GM21447 (cell line): ENCODE measurements around the gene SUN1.

Experiments
- ATAC-seq: cut with Tn5 transposase; IDR thresholded peaks from one replicate; pipeline ENCODE4 v1.9.1; 2021; ENCODE audit not compliant: unreplicated experiment

The SUN1 gene

DNA sequence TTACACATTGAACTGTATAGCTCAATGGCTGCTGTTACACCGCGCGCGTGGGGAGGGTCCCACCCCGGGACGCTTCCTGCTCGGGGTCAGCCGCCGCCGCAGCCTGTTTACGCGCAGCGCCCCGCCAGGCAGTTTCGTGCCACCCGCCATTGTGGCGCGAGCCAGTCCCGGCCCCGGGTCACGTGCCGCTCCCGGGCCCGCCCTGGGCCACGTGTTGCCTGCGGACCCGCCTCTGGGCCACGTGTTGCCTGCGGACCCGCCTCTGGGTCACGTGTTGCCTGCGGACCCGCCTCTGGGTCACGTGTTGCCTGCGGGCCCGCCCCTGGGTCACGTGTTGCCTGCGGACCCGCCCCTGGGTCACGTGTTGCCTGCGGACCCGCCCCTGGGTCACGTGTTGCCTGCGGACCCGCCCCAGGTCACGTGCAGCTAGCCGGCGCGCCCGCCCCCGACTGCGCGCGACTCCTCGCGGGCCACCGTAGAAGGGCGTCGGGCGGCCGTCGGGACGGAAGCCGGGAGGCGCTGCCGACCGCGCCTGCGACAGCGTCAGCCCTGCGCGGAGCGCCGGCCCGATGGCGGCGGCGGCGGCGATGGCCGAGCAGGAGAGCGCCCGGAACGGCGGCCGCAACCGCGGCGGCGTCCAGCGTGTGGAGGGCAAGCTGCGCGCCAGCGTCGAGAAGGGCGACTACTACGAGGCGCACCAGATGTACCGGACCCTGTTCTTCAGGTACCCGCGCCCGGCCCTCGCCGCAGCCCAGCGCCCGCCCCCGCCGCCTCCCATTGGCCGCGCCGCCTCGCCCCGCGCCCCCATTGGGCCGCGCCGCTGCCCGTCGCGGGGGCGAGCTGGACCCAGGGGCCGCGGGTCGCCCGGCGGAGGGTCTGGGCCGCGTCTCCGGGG lies 44.0 kb downstream of the SUN1 start, which contains the start of gene GET4:
Gene GET4, plus strand, starts transcription at position 478 of the 895 bp plus-strand sequence. Its CDS starts 92 bp downstream, at position 570.
- ATAC-seq: peak; percentile 66

DNA sequence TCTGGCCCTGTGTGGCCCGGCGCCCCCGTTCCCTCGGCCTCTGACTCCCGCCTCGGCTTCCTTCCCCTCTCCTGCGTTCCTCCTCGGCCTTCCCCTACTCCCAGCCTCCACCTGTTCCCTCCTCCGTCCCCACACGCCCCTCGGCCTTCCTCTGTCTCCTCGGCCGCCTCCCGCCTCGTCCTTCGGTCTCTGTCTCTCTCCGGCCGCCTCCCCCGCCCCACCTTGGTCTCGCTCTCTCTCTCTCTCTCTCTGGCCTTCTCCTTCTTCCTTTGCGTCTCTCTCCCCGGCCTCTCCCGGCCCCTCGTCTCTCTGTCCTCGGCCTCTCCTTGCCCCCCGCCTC lies 44.7 kb downstream of the SUN1 start:
- peak; percentile 28 for ATAC-seq

DNA sequence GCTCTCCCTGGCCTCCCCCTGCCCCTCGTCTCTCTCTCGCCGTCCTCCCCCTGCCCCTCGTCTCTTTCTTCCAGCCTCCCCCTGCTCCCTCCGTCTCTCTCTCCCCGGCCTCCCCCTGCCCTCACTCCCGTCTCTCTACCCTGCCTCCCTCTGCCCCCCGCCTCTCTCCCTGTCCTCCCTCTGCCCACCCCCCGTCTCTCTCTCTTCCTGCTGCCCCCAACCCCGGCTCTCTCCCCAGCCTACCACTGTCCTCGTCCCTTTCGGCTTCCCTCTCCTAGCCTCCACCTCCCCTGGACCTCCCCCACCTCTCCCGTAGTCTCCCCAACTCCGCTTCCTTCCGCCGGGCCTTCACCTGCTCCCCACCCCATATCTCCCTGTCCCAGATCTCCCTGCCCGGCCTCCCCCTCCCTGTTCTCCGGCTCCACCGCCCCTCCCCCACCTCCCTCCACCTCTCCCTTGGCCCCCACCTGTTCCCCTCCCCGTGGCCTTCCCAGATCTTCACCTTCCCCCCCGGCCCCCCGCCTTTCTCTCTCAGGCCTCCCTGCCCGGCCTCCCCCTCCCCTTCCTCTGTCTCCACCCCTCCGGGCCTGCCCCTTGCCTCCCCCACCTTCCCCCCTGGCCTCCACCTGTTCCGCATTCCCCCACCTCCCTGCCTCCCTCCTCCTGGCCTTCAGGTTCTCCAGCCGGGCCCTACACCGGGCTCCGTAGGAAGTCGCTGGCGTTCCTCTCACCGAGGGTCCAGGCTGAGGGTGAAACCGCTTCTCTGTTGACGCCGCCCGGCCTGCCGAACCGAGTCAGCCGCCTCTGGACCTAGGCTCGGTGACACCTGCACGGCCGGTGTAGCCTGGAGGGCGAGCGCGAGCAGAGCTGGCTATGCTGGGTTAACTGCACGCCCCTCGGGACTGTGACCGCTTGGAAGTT lies 45.3 kb downstream of the SUN1 start:
- ATAC-seq: no peak

DNA sequence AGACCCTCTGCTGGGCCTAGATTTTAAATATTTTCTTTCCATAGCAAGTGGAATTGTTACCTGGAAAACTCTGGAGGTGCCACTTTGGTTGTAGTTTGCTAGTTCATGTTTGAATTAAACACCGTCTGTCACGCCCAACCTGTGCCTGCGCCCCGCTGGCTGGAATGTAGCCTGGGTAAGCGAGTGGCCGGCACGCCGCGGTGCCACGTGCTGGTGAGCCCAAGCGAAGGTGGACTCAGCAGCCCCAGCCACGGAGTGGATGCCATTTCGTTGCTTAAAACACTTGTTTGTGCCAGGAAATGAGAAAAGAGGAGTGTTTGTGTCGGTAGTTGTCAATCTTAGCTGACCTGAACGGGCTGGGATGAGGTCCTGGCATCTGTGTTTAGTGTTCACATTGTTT lies 46.8 kb downstream of the SUN1 start:
- no peak for ATAC-seq

DNA sequence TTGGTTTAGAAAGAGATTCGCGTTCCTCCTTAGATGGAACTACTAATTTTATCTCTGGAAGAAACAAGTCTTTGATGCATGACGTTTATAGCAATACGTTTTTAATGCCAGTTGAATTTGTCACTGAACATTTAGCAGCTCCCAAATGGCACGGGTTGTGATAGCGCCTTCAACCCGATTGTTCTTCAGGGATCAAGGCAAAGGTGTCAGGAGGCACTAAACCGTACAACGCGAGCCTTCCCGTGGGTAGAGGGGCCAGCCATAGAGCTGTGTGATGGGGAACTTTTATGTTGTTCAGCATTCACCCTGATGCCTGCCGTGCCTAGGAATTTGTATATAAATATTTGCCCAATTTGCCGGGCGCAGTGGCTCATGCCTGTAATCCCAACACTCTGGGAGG lies 47.4 kb downstream of the SUN1 start:
- no peak for ATAC-seq

DNA sequence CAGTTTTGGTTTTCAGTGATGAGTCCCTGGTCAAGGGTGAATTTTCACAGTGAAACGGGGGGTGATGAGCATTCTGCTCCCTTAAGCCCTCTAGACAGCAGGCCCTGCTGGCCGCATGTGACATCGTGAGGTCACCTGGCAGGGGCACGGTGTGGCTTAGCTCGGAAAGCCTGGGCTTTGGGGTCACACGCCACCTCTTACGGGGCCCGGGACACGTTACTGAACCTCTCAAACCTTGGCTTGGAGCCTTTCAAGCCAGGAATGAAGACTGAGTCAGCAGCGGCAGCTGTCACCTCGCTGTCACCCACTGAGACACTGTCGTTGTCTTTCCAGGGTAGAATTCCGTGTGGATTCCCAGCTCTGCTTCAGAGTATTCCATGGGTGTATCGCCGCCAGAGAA lies 48.2 kb downstream of the SUN1 start:
- ATAC-seq: no peak

DNA sequence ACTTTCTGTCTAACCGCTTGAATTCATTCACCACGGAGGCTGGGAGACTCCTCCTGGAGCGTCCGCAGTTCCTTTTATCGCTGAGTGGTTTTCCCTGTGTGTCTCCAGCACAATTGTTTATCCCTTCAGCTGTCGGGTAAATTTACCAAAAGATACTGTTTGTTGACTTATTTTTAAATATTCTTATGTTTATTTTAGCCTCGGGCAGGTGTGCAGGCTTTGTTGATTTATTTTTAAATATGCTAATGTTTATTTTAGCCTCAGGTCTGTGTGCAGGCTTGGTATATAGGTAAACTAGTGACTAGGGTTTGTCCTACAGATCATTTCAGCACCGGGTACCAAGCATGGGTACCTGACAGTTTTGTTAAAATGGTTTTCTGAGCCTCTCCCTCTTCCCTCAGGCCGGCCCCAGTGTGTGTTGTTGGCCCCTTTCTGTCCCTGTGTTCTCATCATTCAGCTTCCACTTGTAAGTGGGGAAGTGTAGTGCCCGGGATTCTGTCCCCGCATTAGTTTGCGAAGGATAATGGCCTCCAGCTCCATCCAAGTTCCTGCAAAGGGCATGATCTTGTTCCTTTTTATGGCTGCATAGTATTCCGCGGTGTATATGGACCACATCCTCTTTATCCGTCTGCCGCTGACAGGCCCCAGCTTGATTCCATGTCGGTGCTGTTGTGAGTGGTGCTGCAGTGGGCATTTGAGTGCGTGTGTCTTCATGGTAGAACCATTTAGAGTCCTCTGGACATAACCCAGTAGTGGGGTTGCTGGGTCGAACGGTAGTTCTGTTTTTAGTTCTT lies 49.4 kb downstream of the SUN1 start:
- ATAC-seq: no peak

DNA sequence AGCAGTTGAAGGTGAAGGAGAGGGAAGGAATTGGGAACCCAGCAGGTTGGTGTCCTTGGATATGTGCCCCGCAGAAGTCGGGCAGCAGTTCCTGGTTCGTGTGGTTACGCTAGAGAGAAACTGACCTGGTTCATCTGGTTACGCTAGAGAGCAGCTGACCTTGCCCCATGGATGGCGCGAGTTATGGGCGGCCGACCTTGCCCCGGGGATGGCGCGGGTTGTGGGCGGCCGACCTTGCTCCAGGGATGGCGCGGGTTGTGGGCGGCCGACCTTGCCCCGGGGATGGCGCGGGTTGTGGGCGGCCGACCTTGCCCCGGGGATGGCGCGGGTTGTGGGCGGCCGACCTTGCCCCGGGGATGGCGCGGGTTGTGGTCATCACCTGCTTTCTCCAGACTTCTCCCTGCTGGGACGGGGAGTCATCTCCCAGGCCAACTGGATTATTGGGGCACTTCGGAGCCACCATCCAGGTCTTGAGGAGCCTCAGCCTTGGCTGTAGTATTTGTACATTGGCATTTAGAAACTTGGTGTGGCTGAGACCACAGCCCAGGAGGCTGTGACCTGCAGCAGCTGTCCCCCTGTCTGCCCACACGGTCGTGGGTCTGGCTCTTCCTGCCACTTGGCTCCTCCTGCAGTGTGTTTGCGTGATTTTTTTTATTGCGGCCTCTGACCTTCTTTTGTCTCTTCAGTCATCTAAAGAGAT lies 50.2 kb downstream of the SUN1 start:
- ATAC-seq: no peak

DNA sequence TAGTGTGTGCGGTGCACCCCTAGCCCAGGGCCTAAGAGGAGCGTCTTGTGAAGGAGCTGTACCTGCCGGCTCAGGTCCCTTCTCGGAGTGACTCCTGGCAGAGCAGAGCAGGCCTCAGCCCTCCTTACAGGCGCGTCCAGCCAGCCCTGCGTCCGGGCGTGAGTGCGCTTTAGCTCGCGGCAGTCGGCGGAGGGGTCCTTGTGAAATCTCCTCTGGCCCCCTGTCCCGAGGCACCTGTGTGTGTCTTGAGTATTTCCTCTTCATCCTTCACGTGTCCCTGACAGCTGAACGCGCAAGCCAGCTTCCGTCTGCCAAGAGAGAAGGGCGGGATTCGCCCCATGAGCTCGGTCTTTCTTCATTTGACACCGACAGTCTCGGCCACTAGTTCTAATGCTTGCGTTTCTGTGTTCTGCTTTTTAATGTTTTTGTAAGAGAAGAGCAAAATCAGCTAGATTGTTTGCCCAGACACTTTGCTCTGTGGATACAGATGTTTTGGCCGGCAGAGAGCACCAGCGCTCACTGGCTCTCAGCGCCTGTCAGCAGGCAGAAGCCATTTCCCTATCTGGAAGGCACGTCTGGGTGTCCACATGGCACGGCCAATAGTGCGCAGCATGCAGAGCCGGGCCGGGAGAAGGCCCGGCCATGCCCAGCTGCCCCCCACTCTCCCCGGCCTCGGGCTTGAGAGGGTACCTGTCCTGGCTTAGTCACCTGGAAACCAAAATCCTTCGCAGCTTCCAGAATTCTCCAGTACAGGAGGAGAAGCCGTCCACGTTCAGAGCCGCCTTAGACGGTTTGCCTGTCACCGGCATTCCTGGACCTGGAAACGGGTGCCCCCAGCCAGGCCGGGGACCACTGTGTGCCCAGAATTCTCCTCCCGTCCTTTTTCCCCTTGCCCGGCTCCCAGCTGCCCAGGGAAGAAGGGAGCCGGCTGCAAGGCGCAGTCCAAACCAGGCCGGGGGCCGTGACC lies 51.1 kb downstream of the SUN1 start:
- ATAC-seq: no peak

DNA sequence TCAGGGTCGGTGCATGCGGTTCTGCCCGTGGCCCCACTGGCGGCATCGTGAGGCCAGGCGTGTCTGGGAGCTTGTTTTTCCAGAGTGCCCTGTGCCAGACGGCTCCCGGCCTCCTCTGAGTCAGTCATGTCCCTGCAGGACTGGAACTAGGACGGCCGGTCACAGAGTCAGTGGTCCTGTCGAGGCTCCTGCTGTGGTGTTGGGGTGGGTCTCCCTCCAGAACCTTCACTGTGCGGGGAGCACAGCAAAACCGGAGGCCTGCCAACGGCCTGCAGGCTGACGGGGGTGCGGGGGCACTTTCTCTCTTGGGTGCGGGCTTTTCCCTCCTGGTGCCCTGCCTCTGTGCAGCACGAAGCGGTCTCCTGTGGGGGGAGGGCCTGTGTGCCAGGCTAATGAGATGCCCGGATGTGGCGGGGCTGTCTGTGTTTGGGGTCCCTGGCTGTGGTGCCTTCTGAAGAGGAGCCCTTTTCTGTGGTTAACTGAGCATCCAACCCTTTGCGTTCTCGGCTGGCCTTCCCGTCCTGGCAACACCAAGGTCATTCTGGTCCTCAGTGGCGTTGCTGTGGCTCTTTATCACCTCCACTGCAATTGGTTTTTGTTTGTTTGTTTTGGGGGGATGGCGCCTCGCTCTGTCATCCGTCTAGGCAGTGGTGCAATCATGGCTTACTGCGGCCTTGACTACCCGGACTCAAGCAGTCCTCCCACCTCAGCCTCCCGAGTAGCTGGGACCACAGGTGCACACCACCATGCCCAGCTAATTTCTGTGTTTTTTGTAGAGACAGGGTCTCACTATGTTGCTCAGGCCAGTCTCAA lies 52.1 kb downstream of the SUN1 start:
- ATAC-seq: no peak

DNA sequence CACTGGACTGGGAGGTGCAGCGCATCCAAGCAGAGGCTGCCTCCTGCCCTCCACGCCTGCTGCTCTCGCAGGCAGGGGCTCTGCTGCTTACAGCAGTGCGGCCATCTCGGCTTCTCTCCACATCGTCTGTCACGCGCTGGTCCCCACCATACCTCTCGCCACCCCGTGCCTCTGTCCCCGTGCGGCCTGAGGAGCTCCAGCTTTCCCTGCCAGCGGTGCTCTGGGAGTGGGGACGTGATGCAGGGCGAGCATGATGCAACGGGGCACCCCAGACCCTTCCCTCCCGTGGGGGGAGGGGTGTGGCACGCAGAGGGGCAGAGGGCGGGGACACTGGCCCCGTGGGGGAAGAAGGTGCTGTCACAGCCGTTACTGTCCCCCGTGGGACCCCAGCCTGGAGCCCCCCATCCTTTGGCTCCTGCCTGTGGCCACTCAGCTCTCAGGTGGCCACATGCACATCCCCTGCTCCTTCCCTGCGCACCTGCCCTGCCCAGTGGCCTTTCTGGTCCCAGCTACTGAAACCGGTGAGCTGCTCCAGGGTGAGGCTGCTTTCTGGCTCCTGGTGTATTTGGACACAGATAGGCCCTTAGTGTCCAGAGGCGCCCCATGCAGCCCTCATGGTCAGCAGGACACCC lies 53.1 kb downstream of the SUN1 start:
- no peak for ATAC-seq

DNA sequence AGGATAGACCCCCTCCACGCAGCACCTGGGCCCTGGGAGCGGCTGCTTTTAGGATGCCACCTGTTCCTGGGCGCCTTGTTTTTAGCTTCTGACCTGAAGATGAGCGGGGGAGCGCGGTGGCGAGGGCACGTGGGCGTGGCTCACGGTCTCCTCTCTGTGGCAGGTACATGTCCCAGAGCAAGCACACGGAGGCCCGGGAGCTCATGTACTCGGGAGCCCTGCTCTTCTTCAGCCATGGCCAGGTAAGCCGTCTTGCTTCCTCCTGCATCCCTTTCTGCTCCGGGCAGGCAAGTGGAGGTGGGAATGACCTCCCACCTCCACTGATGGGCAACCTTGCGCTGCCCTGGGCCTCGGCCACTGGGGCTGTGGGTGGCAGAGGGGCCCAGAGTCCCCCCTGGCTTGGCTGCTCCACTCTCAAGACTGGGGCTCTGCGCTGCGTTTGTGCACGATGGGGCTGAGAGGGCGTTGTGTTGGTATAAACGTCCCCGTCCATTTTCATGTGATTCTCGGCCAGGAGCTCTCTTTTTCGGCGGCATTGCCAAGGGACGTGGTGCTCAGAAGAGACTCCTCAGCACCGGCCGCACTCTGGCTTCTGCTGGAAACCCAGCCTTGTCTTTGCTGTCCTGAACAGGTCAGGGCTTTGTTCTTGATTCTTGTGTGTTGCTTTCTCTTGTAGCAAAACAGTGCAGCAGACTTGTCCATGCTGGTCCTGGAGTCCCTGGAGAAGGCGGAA lies 53.8 kb downstream of the SUN1 start:
- ATAC-seq: no peak

DNA sequence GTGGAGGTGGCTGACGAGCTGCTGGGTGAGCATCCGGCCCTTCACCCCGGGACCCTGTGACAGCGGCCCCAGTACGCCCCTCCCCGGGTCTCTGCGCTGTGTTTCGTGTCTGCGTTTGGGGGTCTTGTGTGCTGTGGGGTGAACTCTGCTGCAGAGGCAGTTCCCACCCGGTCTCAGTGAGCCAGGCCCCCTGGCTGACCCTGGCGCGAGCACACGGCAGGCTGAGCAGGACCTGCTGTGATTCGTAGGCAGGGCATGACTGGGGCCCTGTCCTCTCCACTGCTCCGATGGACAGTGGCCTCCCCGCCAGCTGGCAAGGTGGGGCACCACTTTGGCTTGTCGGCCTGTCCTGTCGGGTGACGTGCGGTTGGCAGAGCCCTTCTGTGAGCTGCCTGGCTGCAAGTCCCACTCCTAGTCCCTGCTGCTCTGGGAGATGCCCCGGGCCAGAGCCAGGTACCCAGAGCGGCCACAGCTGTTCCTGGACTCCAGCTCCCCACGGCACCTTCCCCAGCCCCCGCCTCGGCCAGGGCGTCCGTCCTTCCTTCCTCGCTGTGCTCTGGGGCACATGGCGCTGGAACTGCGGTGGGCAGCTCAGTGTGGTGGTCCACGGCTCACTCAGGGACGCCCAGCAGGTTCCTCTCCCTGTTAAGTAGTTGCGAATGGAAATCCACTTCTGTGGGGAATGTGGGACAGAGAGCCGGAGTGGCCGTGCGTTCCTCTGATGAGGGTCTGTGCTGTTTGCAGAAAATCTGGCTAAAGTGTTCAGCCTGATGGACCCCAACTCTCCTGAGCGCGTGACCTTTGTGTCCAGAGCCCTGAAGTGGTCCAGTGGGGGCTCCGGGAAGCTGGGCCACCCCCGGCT lies 54.6 kb downstream of the SUN1 start:
- ATAC-seq: no peak

DNA sequence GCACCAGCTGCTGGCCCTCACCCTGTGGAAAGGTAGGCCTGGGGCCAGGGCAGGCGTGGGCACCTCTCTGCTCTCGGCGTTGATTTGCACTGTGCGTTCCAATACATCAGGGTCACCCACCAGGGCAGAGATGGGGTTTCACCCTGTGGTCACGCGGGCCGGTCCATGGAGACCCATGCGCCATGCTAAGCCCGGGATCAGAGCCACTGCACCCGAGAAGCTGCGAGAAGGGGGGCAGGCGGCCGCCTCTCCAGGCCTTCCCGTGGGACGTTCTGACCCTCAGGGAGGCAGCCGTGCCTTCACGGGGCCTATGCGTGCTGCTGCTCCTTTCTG lies 55.2 kb downstream of the SUN1 start:
- ATAC-seq: no peak

DNA sequence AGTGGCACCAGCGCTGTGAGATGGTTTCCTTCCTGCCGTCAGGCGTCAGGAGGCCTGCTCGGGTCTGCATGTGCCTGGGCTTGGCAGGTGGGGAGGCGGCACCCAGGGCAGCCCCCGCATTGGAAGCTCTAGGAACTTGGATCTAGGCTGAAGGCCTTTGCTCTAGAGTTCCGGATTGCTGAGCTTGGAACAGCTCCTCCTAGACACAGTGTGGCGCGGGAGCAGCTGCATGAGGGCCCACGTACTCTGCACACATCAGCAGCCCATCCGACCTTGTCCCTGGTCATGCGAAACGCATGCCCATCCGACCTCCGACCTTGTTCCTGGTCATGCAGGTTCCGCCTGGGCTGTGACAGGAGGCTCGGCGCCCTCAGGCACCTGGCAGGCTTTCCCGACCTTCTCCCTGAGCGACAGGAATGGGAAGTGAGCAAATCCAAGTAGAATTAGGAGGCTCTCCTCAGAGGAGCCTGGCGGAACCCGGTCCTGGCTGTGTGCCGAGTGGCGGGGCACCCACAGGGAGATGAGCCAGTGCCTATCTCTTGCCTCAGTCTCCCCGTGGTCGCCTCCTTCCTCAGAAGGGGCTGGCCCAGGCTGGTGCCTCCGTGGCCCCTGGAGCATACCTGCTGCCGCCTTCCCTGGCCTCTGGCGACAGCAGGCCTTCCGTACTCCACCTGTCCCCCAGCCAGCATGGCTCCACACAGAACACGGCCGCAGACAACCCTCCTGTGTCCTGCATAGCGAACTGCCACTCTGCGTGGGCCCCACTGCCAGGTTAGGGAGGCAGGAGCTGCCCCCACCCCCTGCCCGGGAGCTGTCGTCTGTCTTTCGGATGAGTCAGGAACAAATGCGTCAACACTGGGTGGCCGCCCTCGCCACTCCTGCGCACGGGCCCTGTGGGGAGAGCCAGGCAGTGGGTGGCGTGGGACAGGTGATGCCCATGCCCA lies 56.1 kb downstream of the SUN1 start:
- no peak for ATAC-seq

DNA sequence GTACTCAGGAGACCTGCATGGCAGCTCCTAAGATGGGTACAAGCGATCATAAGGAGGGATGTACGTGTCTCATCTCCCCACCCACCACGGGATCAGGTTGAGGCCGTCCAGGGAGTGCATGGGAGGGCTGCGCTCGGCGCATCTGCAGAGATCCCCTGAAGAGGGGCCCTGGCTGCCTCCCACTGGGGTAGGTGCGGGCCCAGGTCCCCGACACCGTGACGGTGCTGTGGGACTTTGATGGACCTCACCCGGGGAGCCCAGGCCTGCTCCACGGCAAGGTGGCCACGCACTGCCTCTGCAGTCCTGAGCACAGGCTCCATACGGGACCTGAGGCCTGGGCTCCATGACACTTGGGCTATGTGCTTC lies 56.7 kb downstream of the SUN1 start:
- ATAC-seq: no peak
